Hippocampal formation (tissue), 2 donors: ENCODE measurements around the gene AFG1L.
"Not testable (repeated sequence)": the region's sequence is repeated elsewhere in the genome, so short reads cannot be mapped to it uniquely, and the experiment has no call there.

Experiments used
- DNase-seq, 2 donors: peaks; one replicate each; lab custom pipeline; 2025; lab: John Stamatoyannopoulos, UW

AFG1L gene

DNA sequence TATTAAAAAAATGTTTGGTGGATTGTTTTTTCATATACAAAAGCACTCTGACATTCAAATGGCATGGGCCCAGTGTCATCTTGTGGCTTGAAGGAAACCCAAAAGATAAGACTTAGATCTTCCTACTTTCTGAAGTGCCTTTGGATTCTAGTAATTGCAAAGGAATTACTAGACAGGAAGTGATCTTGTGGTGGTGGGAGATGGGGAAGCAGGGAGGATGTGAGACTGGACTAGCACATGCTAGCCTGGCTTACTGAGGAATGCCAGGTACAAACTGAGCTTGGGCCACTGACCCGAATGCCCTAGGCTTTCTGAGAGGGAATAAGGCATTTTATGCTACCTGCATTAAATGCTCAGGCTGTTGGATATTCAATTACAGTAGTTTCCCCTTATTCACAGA is 59.0 kb downstream of the AFG1L start:
- no peak for DNase-seq

DNA sequence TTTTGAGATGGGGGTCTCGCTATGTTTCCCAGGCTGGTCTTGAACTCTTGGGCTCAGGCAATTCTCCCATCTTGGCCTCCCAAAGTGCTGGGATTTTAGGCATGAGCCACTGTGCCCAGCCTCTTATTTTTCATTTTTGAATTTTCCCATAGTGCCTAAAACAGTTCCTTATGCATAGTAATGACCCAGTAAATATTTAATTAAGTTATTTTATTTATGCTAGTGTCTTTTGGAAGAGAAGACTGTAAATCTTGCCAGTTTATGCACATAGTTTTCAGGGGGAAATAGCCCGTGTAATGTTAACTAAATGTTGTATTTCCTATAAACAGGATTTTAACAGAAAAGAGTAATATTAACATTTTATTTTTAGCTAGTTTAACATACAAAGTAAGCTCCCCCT is 60.3 kb downstream of the AFG1L start:
- DNase-seq, result no peak

DNA sequence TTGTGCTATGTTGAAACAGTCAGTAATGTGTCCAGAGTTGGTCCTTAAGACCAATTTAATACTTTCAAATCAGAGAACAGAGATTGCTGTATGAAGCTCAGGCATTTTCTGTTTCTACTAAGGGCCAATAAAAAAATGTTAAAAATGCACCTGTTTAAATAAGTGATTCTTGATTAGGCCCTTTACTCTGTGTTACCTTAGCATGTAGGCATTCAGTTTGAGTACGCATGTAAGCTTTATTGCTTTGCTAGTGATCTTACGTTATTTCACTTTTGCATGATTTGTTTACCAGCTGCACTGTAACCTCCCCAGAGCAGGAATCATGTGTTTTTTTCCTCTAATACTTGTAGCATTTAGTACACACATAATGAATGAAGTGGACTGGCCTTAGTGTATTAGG is 61.0 kb downstream of the AFG1L start:
- DNase-seq, result no peak

DNA sequence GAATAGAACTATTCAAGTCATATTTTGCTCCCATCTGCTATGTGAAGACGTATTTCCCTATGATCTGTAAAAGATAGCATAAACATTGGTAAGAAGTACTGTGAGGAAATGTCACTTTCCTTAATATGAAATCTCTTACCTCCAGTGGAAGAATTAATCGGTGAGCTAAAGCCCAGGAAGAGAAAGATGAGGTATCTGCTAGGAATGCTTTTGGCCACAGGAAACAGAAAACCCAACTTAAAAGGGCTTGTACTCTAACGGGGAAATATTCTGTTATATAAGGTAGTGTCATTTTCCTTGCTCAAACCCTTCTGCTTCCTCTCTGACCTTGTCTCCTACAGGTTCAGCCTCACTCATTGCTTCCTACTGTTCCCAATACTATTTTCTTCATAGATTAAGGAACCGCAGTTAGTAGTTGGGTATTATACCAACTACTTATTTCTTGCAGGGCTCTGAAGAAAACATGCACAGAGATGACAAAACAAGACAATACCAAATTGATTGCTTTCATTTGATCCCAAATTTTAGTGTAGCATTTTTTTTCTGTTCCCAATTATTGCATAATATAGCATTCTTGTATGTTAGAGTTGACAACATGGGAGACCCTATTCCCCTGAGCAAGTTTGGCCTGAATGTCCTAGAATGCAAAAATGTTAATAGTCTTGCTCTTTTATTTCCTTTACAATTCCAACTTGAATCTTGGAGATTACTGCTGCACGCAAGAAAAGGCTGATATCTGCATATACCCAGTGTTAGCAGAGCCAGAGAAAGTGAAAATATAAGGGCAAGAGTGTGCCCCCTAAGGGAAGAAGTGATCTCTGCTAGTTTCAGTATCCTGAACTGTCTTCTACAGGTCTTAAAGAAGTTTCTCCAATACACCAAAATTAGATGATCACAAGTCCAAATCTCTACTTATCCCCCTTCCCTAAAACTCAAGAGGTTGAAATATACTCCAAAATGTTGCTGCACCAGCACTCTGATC is 65.3 kb downstream of the AFG1L start:
- DNase-seq, result no peak

DNA sequence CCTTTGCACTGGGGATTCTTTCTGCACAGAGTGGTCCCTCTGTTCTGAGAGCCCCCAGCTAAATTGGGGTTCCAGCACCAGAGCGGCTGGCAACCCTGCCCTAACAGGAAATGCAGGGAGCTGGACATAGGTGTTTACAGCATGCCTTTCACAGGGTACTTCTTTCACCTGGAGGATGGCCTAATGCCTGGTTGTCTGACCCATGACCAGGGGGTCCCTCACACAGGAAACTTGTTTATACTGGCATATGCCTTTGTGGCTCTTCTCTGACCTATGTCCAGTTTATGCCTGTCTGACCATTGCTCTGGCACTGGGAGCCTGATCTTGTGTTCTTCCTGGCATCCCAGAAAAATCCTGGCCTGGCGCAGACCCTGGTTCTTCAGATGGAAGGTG is 66.1 kb downstream of the AFG1L start:
- DNase-seq, result no peak

DNA sequence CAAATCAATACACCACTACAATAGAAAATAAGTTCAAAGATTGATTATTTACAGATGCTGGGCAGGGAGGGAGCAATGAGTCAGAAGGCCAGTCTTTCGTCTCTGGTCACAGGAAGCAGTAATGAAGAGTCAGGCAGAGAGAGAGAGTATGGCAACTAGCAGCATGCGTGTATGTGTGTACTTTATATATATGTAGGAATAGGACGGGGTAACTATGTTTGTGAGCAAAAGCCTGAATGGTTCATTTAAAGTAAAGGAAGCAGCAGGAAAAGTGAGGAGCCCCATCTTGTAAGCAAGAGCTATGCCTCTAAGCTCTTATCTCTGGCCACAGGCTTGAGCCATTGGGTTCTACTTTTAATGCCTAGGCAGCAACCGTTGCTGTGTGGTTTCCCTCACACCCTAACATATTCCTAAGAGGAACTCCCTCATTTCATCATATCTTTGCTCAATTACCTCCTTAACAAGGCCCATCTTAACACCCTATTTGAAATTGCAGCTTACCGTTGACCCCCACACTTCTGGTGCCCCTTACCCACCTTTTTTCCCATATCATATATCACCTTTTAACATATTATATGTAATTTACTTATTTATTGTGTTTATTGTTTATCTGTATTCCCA is 66.6 kb downstream of the AFG1L start:
- no peak for DNase-seq

DNA sequence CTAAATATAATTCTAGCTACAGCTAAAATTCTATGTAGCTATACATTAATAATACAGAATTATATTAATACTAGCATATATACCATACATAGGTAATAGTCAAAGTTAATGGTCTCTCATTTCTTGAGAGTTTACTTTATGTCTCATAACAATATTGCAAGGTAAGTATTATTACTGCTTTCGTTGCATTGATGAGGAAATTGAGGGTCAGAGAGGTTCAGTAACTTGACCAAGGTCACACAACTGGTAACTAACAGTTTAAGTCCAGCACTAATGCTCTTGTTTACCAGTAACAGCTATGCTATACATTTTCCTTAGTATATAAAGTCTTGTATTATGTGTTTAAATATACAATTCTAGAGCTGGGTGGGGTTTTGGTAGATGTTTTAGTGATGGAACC is 67.6 kb downstream of the AFG1L start:
- DNase-seq, result no peak

DNA sequence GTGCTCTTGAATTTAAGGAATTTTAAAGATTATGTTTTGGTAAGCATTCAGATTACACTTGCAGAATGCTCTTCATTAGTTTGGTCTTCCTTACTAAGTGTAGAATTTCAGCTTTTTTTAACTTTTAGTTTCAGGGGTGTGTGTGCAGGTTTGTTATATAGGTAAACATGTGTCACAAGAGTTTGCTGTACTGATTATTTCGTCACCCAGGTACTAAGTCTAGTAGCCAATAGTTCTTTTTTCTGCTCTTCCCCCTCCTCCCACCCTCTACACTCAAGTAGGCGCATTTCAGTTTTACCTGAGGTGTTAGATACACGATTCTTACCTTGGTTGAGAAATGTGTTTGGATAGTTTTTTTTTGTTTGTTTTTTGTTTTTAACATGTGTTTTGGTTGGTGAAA is 68.3 kb downstream of the AFG1L start:
- no peak for DNase-seq

DNA sequence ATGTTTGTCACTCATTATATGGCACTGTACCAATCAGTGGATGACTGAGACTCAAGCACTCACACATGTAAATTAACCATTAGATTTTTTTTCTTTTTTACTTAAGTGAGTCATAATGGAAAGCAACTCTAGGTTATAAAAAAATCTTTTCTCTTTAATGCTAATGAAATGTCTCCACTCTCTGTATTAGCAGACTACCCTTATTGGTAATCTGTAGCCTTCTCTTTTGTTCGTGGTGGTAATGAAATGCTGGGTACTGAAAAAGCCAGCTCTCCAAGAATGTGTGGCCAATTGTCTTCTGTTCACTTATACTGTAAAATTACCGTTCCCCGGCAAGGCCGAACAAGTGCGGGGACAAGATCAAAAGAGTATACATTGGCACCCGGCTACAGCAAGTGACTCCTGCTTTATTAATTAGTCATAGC is 69.0 kb downstream of the AFG1L start:
- DNase-seq, result no peak

DNA sequence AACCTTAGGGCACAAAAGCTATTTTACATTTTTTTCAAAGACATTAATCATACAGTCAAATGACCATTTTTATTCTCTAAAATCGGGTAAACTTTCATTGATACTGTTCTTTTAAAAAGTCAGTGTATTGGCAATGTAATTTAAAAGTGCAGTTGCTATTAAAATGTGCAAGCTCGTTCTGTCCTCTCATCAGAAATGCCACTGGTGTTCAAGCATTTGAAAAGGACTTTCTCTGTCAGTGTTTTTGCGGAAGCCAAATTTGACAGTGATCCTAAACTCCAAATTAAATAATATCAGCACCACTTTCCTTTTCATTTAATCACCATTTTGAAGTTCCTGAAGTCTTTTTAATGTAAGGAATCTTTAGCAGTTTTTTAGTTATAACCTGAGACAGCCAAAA is 69.6 kb downstream of the AFG1L start:
- no peak for DNase-seq

DNA sequence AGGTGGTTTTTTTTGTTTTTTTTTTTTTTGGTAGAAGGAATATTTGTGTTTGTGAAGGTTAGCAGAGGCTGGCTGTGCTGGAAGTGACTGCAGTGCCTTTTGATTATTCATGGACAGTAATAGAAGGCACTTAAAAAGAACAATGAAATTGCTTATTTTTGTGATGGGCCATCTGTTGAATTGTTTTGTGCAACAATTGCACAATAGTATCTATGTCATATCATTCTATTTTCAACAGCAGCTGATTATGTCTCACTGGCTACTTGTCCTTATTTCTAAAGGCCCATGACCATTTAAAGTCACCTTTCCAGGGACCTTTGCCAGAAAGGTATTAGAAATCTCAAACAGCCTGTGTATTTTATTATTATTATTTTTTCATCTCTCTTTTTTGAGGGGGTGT is 70.6 kb downstream of the AFG1L start:
- peak in 1 of 2 donors; percentile 27 for DNase-seq

DNA sequence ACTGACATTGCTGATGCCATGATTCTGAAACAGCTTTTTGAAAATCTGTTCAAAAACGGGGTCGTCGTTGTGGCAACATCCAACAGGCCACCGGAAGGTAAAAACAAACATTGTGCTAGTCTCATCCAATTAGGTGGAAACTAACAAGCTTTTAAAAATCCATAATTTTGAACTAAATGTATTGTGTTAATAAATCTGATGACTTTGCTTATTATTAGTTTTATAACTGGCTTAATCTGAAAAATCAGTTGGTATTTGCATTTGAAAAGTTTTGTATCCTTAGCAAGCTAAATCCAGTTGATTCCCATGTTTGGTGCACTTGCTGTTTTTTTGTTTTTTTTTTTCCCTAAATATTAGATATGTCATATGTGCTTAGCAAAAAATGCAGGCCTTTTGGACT is 71.4 kb downstream of the AFG1L start:
- DNase-seq, result no peak

DNA sequence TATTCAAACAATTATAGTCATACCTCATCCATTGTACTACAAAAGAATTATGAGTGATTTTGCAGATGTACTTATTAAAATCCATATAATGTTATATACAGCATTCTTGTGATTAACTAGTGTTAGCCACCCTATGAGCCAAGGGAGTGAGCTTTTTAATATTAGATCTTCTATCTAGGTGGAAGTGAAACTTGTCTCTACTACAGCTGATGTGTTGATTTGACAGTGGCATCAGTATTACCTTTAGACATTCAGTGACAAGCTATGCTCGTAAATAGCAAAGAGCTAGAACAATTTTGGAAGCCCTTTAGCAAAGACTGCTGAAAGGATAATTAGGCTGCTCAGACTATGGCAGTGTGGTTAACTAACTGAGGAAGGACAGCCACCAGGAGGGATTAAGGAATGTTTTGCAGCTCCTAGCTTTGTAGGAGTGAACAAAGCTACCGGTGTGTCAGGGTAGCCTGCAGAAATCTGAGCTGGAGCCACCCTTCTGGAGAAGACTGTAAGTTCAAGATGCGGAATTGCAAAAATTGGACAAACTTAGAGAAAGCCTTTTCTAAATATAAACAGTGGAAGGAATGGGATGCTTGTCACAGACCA is 73.7 kb downstream of the AFG1L start:
- no peak for DNase-seq

DNA sequence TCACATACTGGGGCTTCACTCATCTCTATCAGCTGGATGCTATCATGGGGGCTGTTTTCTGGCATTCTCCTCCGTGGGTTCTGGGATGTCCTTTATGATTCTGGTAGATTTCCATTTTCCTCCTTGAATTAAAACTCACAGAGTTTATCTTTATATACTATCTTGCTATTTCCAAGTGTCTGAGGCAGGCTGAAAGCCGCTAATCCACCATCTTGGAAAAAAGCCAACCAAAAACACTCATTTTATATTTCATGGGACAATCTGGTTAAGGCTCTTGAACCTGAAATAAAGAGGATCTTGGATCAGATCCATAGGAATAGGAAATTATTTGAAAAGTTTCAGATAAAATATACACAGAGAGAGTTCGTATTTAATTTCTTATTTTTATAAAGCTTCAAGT is 86.0 kb downstream of the AFG1L start:
- DNase-seq, result no peak

DNA sequence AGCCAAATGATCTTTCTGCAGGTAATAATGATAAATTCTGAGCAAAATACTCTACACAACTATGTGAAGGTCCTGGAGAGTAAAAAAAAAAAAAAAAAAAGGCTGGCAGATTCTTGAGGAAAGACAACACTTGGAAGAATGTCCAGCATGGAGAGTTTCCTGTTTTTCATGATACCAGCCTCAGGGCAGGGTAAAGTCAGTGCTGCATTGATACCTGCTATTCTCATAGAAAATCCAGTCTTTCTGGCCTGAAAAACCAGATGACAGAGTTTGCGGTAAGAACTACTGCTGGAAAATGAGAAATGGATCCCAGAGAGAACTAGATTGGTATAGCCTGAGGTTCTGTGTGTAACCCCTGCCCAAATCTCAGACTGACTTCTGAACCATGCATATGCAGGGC is 89.1 kb downstream of the AFG1L start:
- DNase-seq, result no peak

DNA sequence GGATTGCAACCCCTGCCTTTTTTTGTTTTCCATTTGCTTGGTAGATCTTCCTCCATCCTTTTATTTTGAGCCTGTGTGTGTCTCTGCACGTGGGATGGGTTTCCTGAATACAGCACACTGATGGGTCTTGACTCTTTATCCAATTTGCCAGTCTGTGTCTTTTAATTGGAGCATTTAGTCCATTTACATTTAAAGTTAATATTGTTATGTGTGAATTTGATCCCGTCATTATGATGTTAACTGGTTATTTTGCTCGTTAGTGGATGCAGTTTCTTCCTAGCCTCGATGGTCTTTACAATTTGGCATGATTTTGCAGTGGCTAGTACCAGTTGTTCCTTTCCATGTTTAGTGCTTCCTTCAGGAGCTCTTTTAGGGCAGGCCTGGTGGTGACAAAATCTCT is 94.3 kb downstream of the AFG1L start:
- DNase-seq, result not testable (repeated sequence)

DNA sequence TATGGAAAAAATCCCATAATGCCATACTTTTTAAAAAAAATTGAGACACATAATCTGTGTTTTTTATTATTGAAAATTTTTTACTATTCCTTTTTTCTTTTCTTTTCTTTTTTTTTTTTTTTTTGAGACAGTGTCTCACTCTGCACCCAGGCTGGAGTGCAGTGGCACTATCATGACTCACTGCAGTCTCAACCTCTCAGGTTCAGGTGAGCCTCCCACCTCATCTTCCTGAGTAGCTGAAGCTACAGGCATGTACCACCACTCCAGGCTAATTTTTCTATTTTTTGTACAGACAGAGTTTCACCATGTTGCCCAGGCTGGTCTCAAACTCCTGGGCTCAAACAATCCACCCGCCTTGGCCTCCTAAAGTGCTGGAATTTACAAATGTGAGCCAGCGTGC is 100.4 kb downstream of the AFG1L start:
- no peak for DNase-seq

DNA sequence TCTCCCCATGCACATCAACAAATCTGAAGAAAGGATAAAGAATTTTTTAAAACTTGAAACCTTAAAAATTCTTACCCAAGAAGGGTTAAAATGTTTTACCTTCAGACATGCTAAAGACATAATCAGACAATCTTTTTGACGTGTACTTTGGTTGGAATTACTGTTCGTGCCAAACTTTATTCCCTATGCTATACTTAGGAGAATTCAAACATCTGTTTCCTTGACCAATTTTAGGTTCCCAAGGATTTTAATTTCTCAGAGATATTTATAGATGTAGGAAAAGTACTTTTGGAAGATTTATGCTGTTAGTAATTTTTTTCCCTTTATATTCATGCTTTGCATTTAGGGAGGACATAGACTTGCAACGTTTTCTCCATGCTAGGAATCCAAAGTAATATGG is 108.4 kb downstream of the AFG1L start:
- DNase-seq, result no peak

DNA sequence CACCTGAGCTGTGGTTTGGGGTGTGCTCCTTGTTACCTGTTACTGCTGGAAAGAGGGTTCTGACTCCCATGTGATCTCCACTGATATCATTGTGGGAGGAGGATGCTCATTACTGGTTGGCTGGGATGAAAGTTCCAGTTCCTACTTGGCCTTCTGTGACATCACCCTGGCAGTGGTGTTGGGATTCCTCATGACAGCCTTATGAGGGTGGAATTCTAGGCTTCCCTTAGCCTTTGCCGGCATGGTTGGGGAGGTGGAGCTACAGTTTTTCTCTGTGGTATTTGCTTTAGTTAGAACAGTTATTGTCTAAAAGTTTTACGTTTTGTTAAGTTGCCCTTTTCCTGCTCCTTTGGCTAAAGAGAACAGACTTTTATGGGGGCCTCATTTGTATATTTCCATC is 112.1 kb downstream of the AFG1L start:
- no peak for DNase-seq

DNA sequence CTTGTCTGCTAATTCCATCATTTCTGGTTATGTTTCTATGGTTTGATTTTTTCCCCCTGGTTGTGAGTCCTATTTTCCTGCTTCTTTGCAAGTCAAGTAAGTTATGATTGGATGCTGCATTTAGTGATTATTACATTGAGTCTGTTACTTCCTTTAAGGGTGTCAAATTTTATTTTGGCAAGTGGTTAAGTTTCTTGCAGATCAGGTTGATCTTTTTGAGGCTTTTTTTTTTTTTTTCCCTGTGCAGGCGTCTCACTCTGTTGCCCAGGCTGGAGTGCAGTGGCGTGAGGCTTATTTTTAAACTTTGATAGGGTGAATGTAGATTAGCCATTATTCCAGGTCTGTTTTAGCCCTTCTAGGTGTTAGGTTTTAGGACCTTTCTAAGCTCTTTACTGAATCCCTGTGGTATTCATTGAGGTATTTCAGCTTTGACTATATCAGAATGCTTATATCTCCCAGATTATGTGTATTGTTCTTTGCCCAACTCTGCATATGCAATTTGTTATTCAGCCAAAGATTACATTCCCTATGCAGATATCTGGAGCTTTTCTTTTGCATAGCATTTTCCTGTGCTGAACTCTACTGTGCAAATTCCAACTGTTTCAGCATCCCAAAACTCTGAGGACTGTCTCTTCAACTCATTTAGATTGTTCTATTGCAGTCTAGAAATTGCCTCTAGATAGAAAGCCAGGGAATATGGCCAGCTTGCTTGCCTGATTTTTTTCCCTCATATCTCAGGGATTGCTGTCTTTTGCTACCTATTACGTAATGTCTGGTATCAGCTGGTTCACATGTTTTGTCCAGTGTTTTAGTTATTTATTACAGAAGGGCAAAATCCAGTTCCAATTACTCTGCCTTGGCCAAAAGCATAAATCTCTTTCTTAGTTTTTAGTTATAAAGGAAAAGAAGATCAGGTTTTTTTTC is 113.3 kb downstream of the AFG1L start:
- DNase-seq, result no peak

DNA sequence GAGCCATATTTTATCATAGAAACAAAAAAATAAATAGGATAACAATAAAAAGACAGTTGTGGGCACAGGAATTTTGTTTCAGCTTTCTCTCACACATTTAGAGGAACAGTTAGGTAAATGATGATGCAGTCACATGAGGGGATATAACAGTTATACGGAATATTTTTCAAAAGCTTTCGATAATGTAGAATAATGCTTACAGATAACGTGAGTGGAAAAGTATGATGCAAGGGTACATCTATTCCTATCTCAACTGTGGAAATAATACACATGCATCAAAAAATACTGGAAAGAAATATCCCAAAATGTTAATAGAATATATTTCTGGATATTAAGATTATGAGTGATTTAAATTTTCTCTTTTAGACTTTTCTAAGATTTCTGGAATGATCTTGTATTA is 114.0 kb downstream of the AFG1L start:
- DNase-seq, result no peak
